Measurements from ENCODE around the gene SYNPO2. TPM values are rescaled to one million over a fixed set of nuclear protein-coding genes. Genes with fewer than 3 reads are reported as not detected.
A peak's percentile ranks its signal among the peaks of the same experiment; 100 is the strongest.

The SYNPO2 gene
- total and polyA plus RNA-seq, 2 of the 8 experiments (the other 6 are each of a cell fraction or from before 2014, with no cell fraction given): 0.50 to 4.2 TPM

DNA sequence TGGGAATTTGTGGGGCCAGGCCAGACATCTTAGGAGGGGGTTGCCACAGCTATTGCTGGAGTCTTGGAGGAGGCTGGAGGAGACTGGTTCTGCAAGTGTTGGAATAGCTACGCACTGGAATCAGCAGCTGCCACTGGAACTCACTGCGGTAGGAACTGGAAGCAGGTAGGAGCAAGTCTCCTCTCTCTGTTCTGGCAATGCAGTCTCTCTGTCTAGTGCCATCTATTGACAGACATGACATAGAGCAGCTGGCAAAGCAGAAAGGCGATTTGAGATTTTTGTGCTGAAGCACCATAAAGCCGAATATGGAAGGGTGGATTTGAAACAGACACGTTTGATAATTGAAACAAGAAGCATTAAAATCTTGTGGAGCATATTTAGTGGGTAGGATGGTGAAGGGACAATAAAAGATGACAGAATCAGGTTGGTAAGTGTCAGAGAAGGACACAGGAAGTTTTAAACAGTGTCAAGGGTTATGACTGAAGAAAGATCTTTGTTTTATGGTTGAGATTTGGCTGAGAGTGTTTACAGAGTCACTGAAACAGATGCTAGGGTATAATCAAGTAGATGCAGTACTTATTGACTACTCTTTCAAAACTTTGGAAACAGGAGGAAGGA is 23.5 kb upstream of the SYNPO2 start (continued):
- TF ChIP-seq, protein P1, sequence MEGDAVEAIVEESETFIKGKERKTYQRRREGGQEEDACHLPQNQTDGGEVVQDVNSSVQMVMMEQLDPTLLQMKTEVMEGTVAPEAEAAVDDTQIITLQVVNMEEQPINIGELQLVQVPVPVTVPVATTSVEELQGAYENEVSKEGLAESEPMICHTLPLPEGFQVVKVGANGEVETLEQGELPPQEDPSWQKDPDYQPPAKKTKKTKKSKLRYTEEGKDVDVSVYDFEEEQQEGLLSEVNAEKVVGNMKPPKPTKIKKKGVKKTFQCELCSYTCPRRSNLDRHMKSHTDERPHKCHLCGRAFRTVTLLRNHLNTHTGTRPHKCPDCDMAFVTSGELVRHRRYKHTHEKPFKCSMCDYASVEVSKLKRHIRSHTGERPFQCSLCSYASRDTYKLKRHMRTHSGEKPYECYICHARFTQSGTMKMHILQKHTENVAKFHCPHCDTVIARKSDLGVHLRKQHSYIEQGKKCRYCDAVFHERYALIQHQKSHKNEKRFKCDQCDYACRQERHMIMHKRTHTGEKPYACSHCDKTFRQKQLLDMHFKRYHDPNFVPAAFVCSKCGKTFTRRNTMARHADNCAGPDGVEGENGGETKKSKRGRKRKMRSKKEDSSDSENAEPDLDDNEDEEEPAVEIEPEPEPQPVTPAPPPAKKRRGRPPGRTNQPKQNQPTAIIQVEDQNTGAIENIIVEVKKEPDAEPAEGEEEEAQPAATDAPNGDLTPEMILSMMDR (IDR thresholded peaks at IDR 0.05; ENCODE audit: control extremely low read depth in 1 of 3, insufficient read depth in 1 of 3, low read depth in 1 of 3, low read length in 3 of 3): peak; percentile 28 to 85 (median 74)
- TF ChIP-seq CBX8 (IDR thresholded peaks at IDR 0.05; ENCODE audit: borderline replicate concordance, low read depth, low read length): no peak
- 0 out of 2 replicates have a peak, but pooled peaks have one; percentile 14 for TF ChIP-seq SP1 (IDR thresholded peaks at IDR 0.05; ENCODE audit: low read depth, low read length)
- no peak for TF ChIP-seq TBP (IDR thresholded peaks at IDR 0.05; ENCODE audit: low read depth, low read length)
- TF ChIP-seq JUND (IDR thresholded peaks at IDR 0.05; ENCODE audit: low read length): no peak
- TF ChIP-seq MAX (IDR thresholded peaks at IDR 0.05): no peak
- TF ChIP-seq SP4 (IDR thresholded peaks at IDR 0.05; ENCODE audit: low read length): no peak
- TF ChIP-seq, protein P2, sequence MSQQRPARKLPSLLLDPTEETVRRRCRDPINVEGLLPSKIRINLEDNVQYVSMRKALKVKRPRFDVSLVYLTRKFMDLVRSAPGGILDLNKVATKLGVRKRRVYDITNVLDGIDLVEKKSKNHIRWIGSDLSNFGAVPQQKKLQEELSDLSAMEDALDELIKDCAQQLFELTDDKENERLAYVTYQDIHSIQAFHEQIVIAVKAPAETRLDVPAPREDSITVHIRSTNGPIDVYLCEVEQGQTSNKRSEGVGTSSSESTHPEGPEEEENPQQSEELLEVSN (IDR thresholded peaks at IDR 0.05): no peak

Data from H1 (cell line).